DND-41 (cell line): ENCODE results near the gene PBLD.

ENCODE experiments used
- ATAC-seq: fragments of 200-7000 bp; cut with Tn5 transposase; 3 replicates; pipeline ENCODE4 v1.9.1; 2021; ENCODE audit warnings: low read depth; ENCODE audit not compliant: insufficient read depth
- DNase-seq: peaks from one replicate; pipeline ENCODE4 v3.0.0-alpha.2; 2020
- H2AFZ ChIP-seq: 2 replicates; pipeline ENCODE4 v1.6.0; 2012; ENCODE audit warnings: low read depth, low read length
- H3K27ac ChIP-seq: 2 replicates; pipeline ENCODE4 v1.5.1; 2012; ENCODE audit warnings: low read length, inconsistent platforms
- H3K27me3 ChIP-seq: fragments of 200-600 bp; sonication (generic); 2 replicates; pipeline ENCODE4 v1.6.0; 2012; ENCODE audit warnings: low read length, mild to moderate bottlenecking, inconsistent platforms; ENCODE audit not compliant: insufficient read depth, poor library complexity
- H3K36me3 ChIP-seq: 2 replicates; pipeline ENCODE4 v1.5.1; 2012; ENCODE audit warnings: low read length, inconsistent platforms; ENCODE audit not compliant: insufficient read depth
- H3K4me1 ChIP-seq: 2 replicates; pipeline ENCODE4 v1.5.1; 2012; ENCODE audit warnings: mild to moderate bottlenecking, low read length; ENCODE audit not compliant: insufficient read depth
- H3K4me2 ChIP-seq: 2 replicates; pipeline ENCODE4 v1.6.0; 2012; ENCODE audit warnings: mild to moderate bottlenecking, moderate library complexity, low read length, inconsistent platforms; ENCODE audit not compliant: insufficient read depth
- H3K4me3 ChIP-seq, 2 experiments: fragments of 200-600 bp in 1 of 2; shearing (Covaris generic) in 1 of 2; 2 replicates each; pipeline ENCODE4 v1.5.1; 2012 to 2016; ENCODE audit warnings: inconsistent platforms in 2 of 2, low read length in 2 of 2, mild to moderate bottlenecking in 2 of 2, low read depth in 1 of 2, moderate library complexity in 1 of 2
- H3K79me2 ChIP-seq: 2 replicates; pipeline ENCODE4 v1.6.0; 2012; ENCODE audit warnings: low read length, inconsistent platforms; ENCODE audit not compliant: insufficient read depth
- H3K9ac ChIP-seq: 2 replicates; pipeline ENCODE4 v1.6.0; 2012; ENCODE audit warnings: low read depth, mild to moderate bottlenecking, inconsistent platforms, low read length, moderate library complexity
- H3K9me3 ChIP-seq: 2 replicates; pipeline ENCODE4 v1.5.1; 2012; ENCODE audit warnings: low read length, moderate library complexity, mild to moderate bottlenecking, inconsistent platforms; ENCODE audit not compliant: insufficient read depth, severe bottlenecking
- H4K20me1 ChIP-seq: 2 replicates; pipeline ENCODE4 v1.6.0; 2012; ENCODE audit warnings: low read length; ENCODE audit not compliant: insufficient read depth
- EZH2 ChIP-seq: IDR thresholded peaks from 3 replicates; pipeline ENCODE4 v1.6.1; 2012; ENCODE audit warnings: borderline replicate concordance, low read depth, mild to moderate bottlenecking, moderate library complexity, low read length, inconsistent platforms; ENCODE audit not compliant: severe bottlenecking
- TF ChIP-seq, protein P1 (sequence below): IDR thresholded peaks from 2 replicates; pipeline ENCODE4 v1.5.1; 2012; ENCODE audit warnings: borderline replicate concordance, low read length, moderate library complexity, mild to moderate bottlenecking; ENCODE audit not compliant: poor library complexity, severe bottlenecking; ENCODE audit errors: extremely low read depth

PBLD gene

DNA sequence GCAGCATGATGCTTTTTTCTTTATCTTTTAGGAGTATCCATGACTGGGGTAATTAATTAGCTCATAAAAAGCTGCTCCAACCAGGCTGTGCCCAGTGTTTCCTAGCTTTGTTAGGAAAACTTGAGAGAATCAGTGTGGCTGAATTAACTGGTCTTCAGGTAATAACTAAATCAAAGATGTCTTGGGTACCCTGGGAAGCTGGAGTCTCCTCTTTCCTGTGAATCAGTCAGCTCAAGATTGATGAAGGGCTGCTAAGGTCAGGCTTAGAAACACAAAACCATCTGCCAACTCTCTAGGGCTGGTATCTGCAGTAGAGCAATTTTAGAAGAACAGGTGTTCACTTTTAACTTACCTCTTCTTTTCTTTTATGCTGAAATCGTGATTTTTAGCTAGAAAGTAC is 79.4 kb downstream of the PBLD start:
- H3K4me2 ChIP-seq = no peak overlapping the region
- no peak overlapping the region for H2AFZ ChIP-seq
- H3K9ac ChIP-seq = no peak overlapping the region
- no peak for TF ChIP-seq EZH2
- TF ChIP-seq, protein P1, sequence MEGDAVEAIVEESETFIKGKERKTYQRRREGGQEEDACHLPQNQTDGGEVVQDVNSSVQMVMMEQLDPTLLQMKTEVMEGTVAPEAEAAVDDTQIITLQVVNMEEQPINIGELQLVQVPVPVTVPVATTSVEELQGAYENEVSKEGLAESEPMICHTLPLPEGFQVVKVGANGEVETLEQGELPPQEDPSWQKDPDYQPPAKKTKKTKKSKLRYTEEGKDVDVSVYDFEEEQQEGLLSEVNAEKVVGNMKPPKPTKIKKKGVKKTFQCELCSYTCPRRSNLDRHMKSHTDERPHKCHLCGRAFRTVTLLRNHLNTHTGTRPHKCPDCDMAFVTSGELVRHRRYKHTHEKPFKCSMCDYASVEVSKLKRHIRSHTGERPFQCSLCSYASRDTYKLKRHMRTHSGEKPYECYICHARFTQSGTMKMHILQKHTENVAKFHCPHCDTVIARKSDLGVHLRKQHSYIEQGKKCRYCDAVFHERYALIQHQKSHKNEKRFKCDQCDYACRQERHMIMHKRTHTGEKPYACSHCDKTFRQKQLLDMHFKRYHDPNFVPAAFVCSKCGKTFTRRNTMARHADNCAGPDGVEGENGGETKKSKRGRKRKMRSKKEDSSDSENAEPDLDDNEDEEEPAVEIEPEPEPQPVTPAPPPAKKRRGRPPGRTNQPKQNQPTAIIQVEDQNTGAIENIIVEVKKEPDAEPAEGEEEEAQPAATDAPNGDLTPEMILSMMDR = no peak
- DNase-seq (no peak), ATAC-seq (no peak)
- H3K27me3 ChIP-seq = peaks cover 6% of the 10 kb centered on the region
- no peaks in the 10 kb centered on the region for H3K4me1 ChIP-seq
- H3K27ac ChIP-seq = no peak overlapping the region
- H3K79me2 ChIP-seq = no peaks in the 10 kb centered on the region
- H3K4me3 ChIP-seq = no peak overlapping the region
- no peaks in the 10 kb centered on the region for H3K36me3 ChIP-seq
- H3K9me3 ChIP-seq = no peaks in the 10 kb centered on the region
- H4K20me1 ChIP-seq = no peaks in the 10 kb centered on the region

DNA sequence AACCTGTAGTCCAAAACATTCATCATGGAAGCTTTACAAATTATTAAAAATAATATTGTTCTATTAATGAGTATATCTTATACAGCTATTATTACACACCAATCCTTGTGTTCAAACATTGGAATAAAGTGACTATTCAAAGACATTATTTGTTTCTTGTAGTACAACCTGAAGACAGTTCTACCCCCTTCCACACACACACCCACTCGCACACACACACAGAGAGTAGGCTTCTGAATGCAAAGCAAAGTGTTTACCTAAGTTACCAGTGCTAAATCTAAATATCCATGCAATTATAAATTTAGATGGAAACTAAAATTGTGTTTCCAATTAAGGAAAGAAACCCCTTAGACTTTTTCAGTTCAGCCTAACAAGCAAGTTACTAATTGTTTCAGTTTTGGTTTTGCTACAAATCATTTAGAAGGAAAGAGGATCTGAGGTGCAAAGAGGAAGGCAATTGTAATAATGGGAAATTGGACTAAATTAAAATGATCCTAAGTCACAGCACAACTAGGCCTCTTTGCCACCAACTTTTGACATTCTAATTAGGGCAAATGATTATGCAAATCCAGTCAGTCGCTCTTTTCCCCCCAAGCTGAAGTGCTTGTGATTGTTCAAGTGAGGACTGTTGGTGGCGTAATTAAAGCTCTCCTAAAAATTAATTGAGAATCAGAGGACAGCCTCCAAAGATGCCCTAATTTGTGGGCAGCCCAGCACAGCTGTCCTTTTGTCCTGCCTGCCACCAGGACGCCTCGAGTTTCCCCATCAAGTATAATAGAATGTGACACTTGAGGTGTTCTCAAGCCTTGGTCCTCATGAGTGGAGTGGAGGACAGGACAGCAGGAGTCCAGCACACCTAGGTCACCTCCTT is 80.9 kb downstream of the PBLD start:
- Histone ChIP-seq H3K27ac (no peak overlapping the region), H2AFZ (no peak overlapping the region), H3K4me1 (no peaks in the 10 kb centered on the region), H3K9ac (no peak overlapping the region), H3K79me2 (no peaks in the 10 kb centered on the region), H3K36me3 (no peaks in the 10 kb centered on the region), H3K9me3 (no peaks in the 10 kb centered on the region), H3K27me3 (peaks cover 10% of the 10 kb centered on the region), H3K4me3 (no peak overlapping the region), H3K4me2 (no peak overlapping the region), H4K20me1 (no peaks in the 10 kb centered on the region)
- no peak for ATAC-seq
- no peak for DNase-seq
- no peak for TF ChIP-seq EZH2
- TF ChIP-seq, protein P1 = no peak

- Histone ChIP-seq H3K9ac (no peak overlapping the region), H4K20me1 (no peaks in the 10 kb centered on the region)
Measured at GRCh38 chr10:68251151-68251550, 81.6 kb downstream of the PBLD start.

More at GRCh38 chr10:68251151-68251550, 81.6 kb downstream of the PBLD start:
- Histone ChIP-seq H3K4me3 (no peak overlapping the region), H3K79me2 (no peaks in the 10 kb centered on the region), H3K27me3 (peaks cover 6% of the 10 kb centered on the region), H3K4me1 (no peaks in the 10 kb centered on the region), H3K27ac (no peak overlapping the region), H2AFZ (no peak overlapping the region), H3K9me3 (no peaks in the 10 kb centered on the region), H3K36me3 (no peaks in the 10 kb centered on the region), H3K4me2 (no peak overlapping the region)
- no peak for DNase-seq
- ATAC-seq = no peak
- TF ChIP-seq, protein P1 = no peak
- TF ChIP-seq EZH2 = no peak
